HG03469 (cell line): ENCODE data around the gene PUM1.

Experiments
- ATAC-seq: cut with Tn5 transposase; IDR thresholded peaks from one replicate; pipeline ENCODE4 v1.9.1; 2021; ENCODE audit warnings: mild to moderate bottlenecking, moderate library complexity, moderate number of reproducible peaks; ENCODE audit not compliant: unreplicated experiment

PUM1 gene

DNA sequence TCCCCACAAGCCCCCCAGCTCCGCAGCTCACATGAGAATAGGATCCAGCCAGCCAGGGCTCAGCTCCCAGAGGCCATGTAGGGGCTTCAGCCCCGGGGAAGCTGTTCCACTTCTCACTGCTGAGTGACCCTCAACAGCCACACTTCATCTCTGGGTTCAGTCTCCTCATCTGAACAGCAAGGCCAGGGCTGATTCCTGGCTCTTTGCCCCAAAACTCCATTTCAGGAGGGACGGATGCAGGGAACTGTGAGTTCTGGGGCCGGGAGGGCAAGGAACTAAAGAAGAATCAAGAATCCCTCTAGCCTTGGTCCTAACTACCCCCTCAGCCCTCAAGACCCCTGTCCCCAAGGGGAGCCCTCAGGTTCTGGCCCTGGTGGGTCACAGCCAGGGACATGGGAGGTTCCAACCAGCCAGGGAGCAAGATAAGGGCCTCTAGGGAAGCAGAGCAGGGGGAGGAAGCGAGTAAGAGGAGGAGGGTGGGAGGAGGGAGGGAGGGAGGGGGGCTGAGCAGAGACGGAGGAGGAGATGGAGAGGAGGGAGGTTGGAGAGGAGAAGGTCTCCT, 170.1 kb downstream of the PUM1 start:
- ATAC-seq = no peak

DNA sequence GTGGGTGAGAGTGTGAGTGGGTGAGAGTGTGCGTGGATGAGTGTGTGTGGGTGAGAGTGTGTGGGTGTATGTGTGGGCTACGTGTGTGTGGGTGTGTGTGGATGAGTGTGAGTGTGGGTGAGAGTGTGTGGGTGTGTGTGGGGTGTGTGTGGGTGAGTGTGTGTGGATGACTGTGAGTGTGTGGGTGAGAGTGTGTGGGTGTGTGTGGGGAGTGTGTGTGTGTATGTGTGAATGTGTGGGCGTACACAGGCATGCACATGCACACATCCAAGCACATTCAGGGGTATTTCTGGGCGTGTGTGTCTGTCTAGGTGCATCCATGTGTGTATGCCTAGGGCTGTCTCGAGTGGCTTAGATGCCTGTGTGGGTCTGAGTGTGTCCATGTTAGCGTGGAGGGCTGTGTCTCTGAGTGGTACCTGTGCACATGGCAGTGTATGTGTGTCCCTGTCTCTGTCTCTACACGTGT, 171.0 kb downstream of the PUM1 start:
- ATAC-seq = no peak

GRCh38 chr1:30893776-30894507, 171.6 kb downstream of the PUM1 start:
- no peak for ATAC-seq

GRCh38 chr1:30892671-30893073, 172.8 kb downstream of the PUM1 start:
- no peak for ATAC-seq

- ATAC-seq = no peak
Measured at GRCh38 chr1:30891227-30891552, 174.3 kb downstream of the PUM1 start.

- no peak for ATAC-seq
Measured at GRCh38 chr1:30890502-30891226, 174.9 kb downstream of the PUM1 start.

DNA sequence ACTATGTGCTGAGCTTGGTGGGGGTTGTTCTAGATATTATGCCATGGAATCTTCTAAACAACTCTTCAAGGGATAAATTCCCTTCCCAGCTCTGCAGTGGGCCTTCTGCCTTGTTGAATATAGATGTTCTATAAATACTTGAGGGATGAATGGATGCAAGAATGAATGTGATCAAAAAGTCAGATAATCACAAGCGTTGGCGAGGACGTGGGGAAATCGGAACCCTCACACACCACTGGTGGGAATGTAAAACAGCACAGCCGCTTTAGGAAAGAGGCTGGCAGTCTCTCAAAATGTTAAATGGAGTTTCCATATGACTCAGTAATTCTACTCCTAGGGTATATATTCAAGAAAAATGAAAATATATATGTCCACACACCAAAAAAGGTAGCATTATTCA, 176.0 kb downstream of the PUM1 start:
- no peak for ATAC-seq

GRCh38 chr1:30888975-30889374, 176.5 kb downstream of the PUM1 start:
- no peak for ATAC-seq

DNA sequence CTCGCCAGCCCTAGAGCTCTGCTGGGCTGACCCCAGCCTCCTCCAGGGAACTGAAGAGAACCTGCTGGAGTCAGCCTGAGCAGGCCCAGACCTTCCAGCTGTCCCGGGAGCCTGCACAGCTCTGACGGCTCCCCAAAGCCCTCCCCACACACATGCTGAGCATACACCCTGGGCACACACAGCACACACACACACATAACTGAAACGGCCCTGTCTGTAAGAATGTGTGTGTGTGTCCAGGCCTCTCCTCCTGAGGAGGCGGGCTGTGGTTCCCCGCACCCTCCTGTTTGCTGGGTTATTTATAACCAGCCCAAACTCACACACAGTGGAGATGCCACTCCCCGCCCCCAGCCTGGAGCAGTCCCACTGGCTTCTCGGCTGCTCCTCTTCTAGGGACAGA, 177.1 kb downstream of the PUM1 start:
- ATAC-seq = no peak

- no peak for ATAC-seq
Measured at GRCh38 chr1:30887485-30888315, 177.8 kb downstream of the PUM1 start.

- no peak for ATAC-seq
Measured at GRCh38 chr1:30886710-30887428, 178.6 kb downstream of the PUM1 start.

GRCh38 chr1:30885570-30886522, 179.7 kb downstream of the PUM1 start:
- no peak for ATAC-seq

GRCh38 chr1:30884723-30885122, 180.8 kb downstream of the PUM1 start:
- no peak for ATAC-seq

DNA sequence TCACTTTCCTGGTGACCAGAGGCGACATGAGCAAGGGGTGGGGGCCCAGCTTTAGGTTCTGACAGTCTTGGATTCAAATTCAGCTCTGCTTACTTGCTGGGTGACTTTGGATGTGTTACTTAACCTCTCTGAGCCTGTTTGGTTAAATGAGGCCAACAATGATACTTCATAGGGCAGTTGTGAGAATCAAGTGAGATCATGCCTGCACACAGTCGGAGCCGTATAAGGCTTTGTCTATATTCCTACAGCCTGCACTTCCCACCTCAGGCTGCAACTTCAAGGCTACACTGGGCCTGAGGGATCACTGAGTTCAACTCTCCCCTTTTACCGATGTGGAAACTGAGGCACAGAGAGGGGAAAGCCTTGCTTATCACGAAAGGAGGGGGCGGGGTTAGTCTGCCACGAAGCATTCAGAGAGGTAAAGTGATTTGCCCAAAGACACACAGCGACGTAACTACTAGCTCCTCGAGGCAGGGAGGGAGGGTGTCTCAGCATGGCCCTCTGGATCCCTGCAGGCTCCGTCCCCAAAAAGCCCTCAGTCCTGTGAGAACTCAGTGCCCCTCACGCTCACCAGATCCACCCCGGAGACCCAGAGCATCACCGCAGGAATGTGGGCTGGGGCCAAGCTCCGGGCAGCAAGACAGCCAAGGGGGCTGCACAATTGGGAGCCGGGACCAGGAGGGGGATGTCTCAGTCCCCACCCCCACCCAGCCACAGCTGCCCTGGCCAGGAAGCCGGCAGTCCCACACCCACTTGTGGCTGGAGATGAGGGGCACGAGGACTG, 181.9 kb downstream of the PUM1 start:
- ATAC-seq = no peak

GRCh38 chr1:30882678-30883388, 182.7 kb downstream of the PUM1 start:
- no peak for ATAC-seq
